HL-60 (cell line): Measurements from ENCODE around the gene TH.

Experiments used
- GABPA ChIP-seq: IDR thresholded peaks from 2 replicates; pipeline ENCODE4 v1.6.1; 2012; ENCODE audit warnings: low read depth
- POLR2AphosphoS5 ChIP-seq: IDR thresholded peaks from 2 replicates; pipeline ENCODE4 v1.6.1; 2012; ENCODE audit warnings: low read depth
- SPI1 ChIP-seq: IDR thresholded peaks from 2 replicates; pipeline ENCODE4 v1.6.1; 2012; ENCODE audit warnings: low read depth, mild to moderate bottlenecking, borderline replicate concordance
- TF ChIP-seq, protein P1 (sequence below): IDR thresholded peaks from one replicate; pipeline ENCODE4 v1.5.1; 2011; ENCODE audit warnings: low read length, control low read depth, inconsistent platforms; ENCODE audit not compliant: insufficient read depth
- TF ChIP-seq, protein P2 (sequence below): IDR thresholded peaks from 2 replicates; pipeline ENCODE4 v1.6.1; 2012; ENCODE audit warnings: low read depth; ENCODE audit not compliant: insufficient replicate concordance

DNA sequence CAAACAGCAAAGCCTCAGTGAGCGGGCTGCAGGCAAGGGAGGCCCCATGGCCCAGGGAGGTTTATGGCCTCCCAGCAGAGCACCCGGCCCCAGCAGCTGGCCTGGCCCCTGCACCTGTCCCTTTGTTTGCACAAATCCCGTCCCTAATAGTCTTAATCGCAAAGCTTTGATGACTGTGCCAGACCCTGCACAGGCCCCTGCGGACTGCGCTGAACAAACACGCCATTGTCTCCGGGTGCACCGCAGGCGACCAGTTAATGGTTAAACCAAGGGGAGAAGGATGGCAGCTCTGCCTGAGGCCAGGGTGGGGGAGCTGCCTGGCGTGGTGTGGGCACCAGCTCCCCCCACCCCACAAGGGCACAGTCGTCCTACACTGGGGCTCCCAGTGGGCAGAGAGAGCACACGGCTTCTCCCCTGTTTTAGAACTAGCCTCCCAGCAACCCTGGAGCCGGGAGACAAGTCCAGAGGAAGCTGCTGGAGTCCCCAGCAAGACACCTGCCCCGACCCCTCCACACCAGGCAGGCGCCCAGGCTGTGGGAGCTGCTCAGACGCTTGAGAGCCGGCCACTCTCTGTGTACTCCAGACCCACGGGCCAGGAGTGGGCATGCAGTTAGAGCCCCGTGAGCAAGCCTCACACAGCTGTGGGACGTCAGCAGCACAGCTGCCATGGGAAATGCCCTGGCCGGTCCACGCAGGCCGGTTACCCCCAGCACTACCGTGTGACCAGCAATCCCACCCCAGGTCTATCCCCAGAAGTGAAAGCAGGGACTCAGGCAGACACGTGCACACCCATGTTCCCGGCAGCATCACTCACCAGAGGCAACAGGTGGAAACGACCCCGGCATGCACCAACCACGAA is 39.7 kb upstream of the TH start:
- TF ChIP-seq, protein P1, sequence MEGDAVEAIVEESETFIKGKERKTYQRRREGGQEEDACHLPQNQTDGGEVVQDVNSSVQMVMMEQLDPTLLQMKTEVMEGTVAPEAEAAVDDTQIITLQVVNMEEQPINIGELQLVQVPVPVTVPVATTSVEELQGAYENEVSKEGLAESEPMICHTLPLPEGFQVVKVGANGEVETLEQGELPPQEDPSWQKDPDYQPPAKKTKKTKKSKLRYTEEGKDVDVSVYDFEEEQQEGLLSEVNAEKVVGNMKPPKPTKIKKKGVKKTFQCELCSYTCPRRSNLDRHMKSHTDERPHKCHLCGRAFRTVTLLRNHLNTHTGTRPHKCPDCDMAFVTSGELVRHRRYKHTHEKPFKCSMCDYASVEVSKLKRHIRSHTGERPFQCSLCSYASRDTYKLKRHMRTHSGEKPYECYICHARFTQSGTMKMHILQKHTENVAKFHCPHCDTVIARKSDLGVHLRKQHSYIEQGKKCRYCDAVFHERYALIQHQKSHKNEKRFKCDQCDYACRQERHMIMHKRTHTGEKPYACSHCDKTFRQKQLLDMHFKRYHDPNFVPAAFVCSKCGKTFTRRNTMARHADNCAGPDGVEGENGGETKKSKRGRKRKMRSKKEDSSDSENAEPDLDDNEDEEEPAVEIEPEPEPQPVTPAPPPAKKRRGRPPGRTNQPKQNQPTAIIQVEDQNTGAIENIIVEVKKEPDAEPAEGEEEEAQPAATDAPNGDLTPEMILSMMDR = no peak
- TF ChIP-seq POLR2AphosphoS5 (no peak), GABPA (no peak), SPI1 (no peak)
- TF ChIP-seq, protein P2, sequence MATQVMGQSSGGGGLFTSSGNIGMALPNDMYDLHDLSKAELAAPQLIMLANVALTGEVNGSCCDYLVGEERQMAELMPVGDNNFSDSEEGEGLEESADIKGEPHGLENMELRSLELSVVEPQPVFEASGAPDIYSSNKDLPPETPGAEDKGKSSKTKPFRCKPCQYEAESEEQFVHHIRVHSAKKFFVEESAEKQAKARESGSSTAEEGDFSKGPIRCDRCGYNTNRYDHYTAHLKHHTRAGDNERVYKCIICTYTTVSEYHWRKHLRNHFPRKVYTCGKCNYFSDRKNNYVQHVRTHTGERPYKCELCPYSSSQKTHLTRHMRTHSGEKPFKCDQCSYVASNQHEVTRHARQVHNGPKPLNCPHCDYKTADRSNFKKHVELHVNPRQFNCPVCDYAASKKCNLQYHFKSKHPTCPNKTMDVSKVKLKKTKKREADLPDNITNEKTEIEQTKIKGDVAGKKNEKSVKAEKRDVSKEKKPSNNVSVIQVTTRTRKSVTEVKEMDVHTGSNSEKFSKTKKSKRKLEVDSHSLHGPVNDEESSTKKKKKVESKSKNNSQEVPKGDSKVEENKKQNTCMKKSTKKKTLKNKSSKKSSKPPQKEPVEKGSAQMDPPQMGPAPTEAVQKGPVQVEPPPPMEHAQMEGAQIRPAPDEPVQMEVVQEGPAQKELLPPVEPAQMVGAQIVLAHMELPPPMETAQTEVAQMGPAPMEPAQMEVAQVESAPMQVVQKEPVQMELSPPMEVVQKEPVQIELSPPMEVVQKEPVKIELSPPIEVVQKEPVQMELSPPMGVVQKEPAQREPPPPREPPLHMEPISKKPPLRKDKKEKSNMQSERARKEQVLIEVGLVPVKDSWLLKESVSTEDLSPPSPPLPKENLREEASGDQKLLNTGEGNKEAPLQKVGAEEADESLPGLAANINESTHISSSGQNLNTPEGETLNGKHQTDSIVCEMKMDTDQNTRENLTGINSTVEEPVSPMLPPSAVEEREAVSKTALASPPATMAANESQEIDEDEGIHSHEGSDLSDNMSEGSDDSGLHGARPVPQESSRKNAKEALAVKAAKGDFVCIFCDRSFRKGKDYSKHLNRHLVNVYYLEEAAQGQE = no peak
